ENCODE results near the gene MPZL3. TPM values are rescaled to one million over a fixed set of nuclear protein-coding genes. Genes with fewer than 3 reads are reported as not detected.

Gene MPZL3
- total and polyA plus RNA-seq, 4 donors = 2.5 to 6.9 (median 3.5) TPM

GRCh38 chr11:118281284-118281683, 29.1 kb upstream of the MPZL3 start:
- no peaks in the 10 kb centered on the region for H3K4me1 ChIP-seq (ENCODE audit: control insufficient read depth in 4 of 4, insufficient read depth in 4 of 4, low read length in 3 of 4)
- H3K9ac ChIP-seq (ENCODE audit: low read depth in 1 of 2, low read length in 2 of 2) = no peak overlapping the region
- no peak overlapping the region for H3K27ac ChIP-seq (ENCODE audit: low read depth in 1 of 2, low read length in 2 of 2)
- H3K27me3 ChIP-seq (ENCODE audit: control insufficient read depth in 4 of 4, insufficient read depth in 4 of 4, low read length in 3 of 4) = no peaks in the 10 kb centered on the region
- 90% methylated on average over 1 of the region's 1 CpG for WGBS
- no peak for DNase-seq (ENCODE audit: low spot score)
- H3K4me3 ChIP-seq (ENCODE audit: low read depth in 1 of 3, low read length in 3 of 3) = no peak overlapping the region
- no peak for TF ChIP-seq GABPA (IDR thresholded peaks at IDR 0.05 in 1 of 2, conservative IDR thresholded peaks at IDR 0.05 in 1 of 2)
- no peak for TF ChIP-seq ATF3 (IDR thresholded peaks at IDR 0.05)
- no peak for TF ChIP-seq YY1 (IDR thresholded peaks at IDR 0.05)
- TF ChIP-seq RAD21 (IDR thresholded peaks at IDR 0.05) = no peak
- no peak for TF ChIP-seq SP1 (IDR thresholded peaks at IDR 0.05)
- no peak for TF ChIP-seq FOXA2 (IDR thresholded peaks at IDR 0.05)
- TF ChIP-seq MAX (IDR thresholded peaks at IDR 0.05) = no peak
- TF ChIP-seq NR2F2 (IDR thresholded peaks at IDR 0.05) = no peak
- no peak for TF ChIP-seq TAF1 (conservative IDR thresholded peaks at IDR 0.05)
- no peak for TF ChIP-seq RXRA (IDR thresholded peaks at IDR 0.05)
- no peak for TF ChIP-seq HNF4A (conservative IDR thresholded peaks at IDR 0.05)
- TF ChIP-seq, protein P1, sequence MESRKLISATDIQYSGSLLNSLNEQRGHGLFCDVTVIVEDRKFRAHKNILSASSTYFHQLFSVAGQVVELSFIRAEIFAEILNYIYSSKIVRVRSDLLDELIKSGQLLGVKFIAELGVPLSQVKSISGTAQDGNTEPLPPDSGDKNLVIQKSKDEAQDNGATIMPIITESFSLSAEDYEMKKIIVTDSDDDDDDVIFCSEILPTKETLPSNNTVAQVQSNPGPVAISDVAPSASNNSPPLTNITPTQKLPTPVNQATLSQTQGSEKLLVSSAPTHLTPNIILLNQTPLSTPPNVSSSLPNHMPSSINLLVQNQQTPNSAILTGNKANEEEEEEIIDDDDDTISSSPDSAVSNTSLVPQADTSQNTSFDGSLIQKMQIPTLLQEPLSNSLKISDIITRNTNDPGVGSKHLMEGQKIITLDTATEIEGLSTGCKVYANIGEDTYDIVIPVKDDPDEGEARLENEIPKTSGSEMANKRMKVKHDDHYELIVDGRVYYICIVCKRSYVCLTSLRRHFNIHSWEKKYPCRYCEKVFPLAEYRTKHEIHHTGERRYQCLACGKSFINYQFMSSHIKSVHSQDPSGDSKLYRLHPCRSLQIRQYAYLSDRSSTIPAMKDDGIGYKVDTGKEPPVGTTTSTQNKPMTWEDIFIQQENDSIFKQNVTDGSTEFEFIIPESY (IDR thresholded peaks at IDR 0.05) = no peak
- TF ChIP-seq FOXA1 (IDR thresholded peaks at IDR 0.05) = no peak
- TF ChIP-seq, protein P2, sequence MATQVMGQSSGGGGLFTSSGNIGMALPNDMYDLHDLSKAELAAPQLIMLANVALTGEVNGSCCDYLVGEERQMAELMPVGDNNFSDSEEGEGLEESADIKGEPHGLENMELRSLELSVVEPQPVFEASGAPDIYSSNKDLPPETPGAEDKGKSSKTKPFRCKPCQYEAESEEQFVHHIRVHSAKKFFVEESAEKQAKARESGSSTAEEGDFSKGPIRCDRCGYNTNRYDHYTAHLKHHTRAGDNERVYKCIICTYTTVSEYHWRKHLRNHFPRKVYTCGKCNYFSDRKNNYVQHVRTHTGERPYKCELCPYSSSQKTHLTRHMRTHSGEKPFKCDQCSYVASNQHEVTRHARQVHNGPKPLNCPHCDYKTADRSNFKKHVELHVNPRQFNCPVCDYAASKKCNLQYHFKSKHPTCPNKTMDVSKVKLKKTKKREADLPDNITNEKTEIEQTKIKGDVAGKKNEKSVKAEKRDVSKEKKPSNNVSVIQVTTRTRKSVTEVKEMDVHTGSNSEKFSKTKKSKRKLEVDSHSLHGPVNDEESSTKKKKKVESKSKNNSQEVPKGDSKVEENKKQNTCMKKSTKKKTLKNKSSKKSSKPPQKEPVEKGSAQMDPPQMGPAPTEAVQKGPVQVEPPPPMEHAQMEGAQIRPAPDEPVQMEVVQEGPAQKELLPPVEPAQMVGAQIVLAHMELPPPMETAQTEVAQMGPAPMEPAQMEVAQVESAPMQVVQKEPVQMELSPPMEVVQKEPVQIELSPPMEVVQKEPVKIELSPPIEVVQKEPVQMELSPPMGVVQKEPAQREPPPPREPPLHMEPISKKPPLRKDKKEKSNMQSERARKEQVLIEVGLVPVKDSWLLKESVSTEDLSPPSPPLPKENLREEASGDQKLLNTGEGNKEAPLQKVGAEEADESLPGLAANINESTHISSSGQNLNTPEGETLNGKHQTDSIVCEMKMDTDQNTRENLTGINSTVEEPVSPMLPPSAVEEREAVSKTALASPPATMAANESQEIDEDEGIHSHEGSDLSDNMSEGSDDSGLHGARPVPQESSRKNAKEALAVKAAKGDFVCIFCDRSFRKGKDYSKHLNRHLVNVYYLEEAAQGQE (IDR thresholded peaks at IDR 0.05) = no peak
- no peaks in the 10 kb centered on the region for H3K36me3 ChIP-seq (ENCODE audit: control insufficient read depth in 4 of 4, insufficient read depth in 3 of 4, low read depth in 1 of 4, low read length in 3 of 4)
- H3K9me3 ChIP-seq (ENCODE audit: control insufficient read depth in 4 of 4, low read length in 3 of 4) = no peaks in the 10 kb centered on the region

GRCh38 chr11:118277312-118277711, 25.1 kb upstream of the MPZL3 start:
- H3K4me1 ChIP-seq (ENCODE audit: control insufficient read depth in 4 of 4, insufficient read depth in 4 of 4, low read length in 3 of 4) = no peaks in the 10 kb centered on the region
- H3K4me3 ChIP-seq (ENCODE audit: low read depth in 1 of 3, low read length in 3 of 3) = no peak overlapping the region
- H3K9ac ChIP-seq (ENCODE audit: low read depth in 1 of 2, low read length in 2 of 2) = no peak overlapping the region
- DNase-seq (ENCODE audit: low spot score) = no peak
- TF ChIP-seq YY1 (IDR thresholded peaks at IDR 0.05) (no peak), CTCF (IDR thresholded peaks at IDR 0.05; ENCODE audit: low read depth, low read length, missing input control) (no peak), SP1 (IDR thresholded peaks at IDR 0.05) (no peak), EGR1 (IDR thresholded peaks at IDR 0.05; ENCODE audit: low read depth in 2 of 2) (no peak), HNF4A (conservative IDR thresholded peaks at IDR 0.05) (no peak), HNF4G (IDR thresholded peaks at IDR 0.05) (no peak), NR2F2 (IDR thresholded peaks at IDR 0.05) (no peak), ATF3 (IDR thresholded peaks at IDR 0.05) (no peak), FOXA1 (IDR thresholded peaks at IDR 0.05) (no peak), TAF1 (conservative IDR thresholded peaks at IDR 0.05) (no peak), JUND (IDR thresholded peaks at IDR 0.05) (no peak), RXRA (IDR thresholded peaks at IDR 0.05) (no peak)
- TF ChIP-seq, protein P1 (IDR thresholded peaks at IDR 0.05) = no peak
- H3K9me3 ChIP-seq (ENCODE audit: control insufficient read depth in 4 of 4, low read length in 3 of 4) = no peaks in the 10 kb centered on the region
- 97% methylated on average over 1 of the region's 1 CpG for WGBS
- H3K27ac ChIP-seq (ENCODE audit: low read depth in 1 of 2, low read length in 2 of 2) = no peak overlapping the region
- no peaks in the 10 kb centered on the region for H3K36me3 ChIP-seq (ENCODE audit: control insufficient read depth in 4 of 4, insufficient read depth in 3 of 4, low read depth in 1 of 4, low read length in 3 of 4)
- H3K27me3 ChIP-seq (ENCODE audit: control insufficient read depth in 4 of 4, insufficient read depth in 4 of 4, low read length in 3 of 4) = no peaks in the 10 kb centered on the region

Data from liver (tissue), 9 donors.